Duodenal mucosa (tissue), 2 donors: ENCODE results near the gene PCNX1.

ENCODE experiments used
- H3K27ac ChIP-seq: one replicate; pipeline ENCODE4 v1.7.0; 2013; ENCODE audit warnings: low read depth, low read length
- H3K27me3 ChIP-seq, 2 donors: one replicate each; pipeline ENCODE4 v1.7.0; 2013; ENCODE audit warnings: low read length in 2 of 2, control low read depth in 1 of 2; ENCODE audit not compliant: insufficient read depth in 2 of 2, control insufficient read depth in 1 of 2
- H3K36me3 ChIP-seq, 2 donors: one replicate each; pipeline ENCODE4 v1.7.0; 2013; ENCODE audit warnings: low read length in 2 of 2, control low read depth in 1 of 2; ENCODE audit not compliant: insufficient read depth in 2 of 2, control insufficient read depth in 1 of 2
- H3K4me1 ChIP-seq, 2 donors: one replicate each; pipeline ENCODE4 v1.7.0; 2013; ENCODE audit warnings: low read length in 2 of 2, control low read depth in 1 of 2; ENCODE audit not compliant: insufficient read depth in 2 of 2, control insufficient read depth in 1 of 2
- H3K4me3 ChIP-seq, 2 donors: one replicate each; pipeline ENCODE4 v1.7.0; 2013; ENCODE audit warnings: low read length in 2 of 2, low read depth in 1 of 2
- H3K9ac ChIP-seq, 2 donors: one replicate each; pipeline ENCODE4 v1.7.0; 2013; ENCODE audit warnings: low read length in 2 of 2, low read depth in 1 of 2
- H3K9me3 ChIP-seq, 2 donors: one replicate each; pipeline ENCODE4 v1.7.0; 2013; ENCODE audit warnings: low read length in 2 of 2, control low read depth in 1 of 2; ENCODE audit not compliant: control insufficient read depth in 1 of 2

PCNX1 gene

GRCh38 chr14:70916300-70916699 is 9.0 kb downstream of the PCNX1 start:
- peaks cover 4 to 20% of the 10 kb centered on the region in 2 donors for H3K4me1 ChIP-seq
- no peaks in the 10 kb centered on the region for H3K27me3 ChIP-seq
- H3K36me3 ChIP-seq, result no peaks in the 10 kb centered on the region
- H3K9me3 ChIP-seq, result no peaks in the 10 kb centered on the region
- no peak overlapping the region for H3K27ac ChIP-seq
- no peak overlapping the region for H3K9ac ChIP-seq
- H3K4me3 ChIP-seq, result no peak overlapping the region

- Histone ChIP-seq H3K27ac (no peak overlapping the region), H3K9me3 (no peaks in the 10 kb centered on the region), H3K4me3 (no peak overlapping the region), H3K36me3 (no peaks in the 10 kb centered on the region), H3K4me1 (peaks cover 4 to 15% of the 10 kb centered on the region in 2 donors), H3K27me3 (no peaks in the 10 kb centered on the region), H3K9ac (no peak overlapping the region)
These were observed 9.5 kb downstream of the PCNX1 start for GRCh38 chr14:70916799-70917198.

DNA sequence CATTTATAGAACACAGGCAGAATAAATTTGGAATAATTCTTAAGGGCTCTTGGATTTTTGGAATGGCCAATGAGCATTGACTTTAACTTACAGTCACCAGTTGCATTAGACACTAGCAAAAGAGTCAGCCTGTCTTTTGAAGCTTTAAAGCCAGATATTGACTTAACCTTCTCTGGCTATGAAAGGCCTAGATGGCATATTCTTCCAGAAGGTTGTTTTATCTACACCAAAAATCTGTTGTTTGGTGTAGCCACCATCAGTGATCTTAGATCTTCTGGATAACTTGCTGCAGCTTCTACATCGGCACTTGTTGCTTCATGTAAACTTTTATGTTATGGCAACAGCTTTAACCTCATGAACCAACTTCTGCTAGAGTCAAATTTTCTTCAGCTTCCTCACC is 10.4 kb downstream of the PCNX1 start:
- no peak overlapping the region for H3K4me3 ChIP-seq
- H3K9me3 ChIP-seq, result no peaks in the 10 kb centered on the region
- no peak overlapping the region for H3K27ac ChIP-seq
- H3K27me3 ChIP-seq, result no peaks in the 10 kb centered on the region
- H3K4me1 ChIP-seq, result peaks cover 4 to 13% of the 10 kb centered on the region in 2 donors
- H3K9ac ChIP-seq, result no peak overlapping the region
- H3K36me3 ChIP-seq, result no peaks in the 10 kb centered on the region

DNA sequence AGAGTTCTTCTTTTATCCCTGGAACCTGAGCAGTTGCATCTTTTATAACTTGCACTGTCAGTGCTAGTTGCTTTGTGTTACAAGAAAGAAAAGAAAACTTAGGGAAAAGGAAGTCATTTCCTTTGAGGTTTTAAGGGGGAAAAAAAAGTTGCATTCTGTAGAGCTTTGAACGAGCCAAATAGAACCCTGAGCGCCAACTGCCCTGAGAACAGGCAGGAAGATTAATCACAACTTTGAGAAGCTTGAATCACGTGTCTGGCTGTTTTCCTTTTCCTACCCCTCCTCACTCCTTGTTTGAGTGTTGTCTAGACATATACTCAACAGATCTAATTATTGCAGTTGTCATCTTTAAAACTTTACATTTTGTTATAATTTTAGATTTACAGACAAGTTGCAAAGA is 12.5 kb downstream of the PCNX1 start:
- Histone ChIP-seq H3K4me3 (no peak overlapping the region), H3K36me3 (no peaks in the 10 kb centered on the region), H3K9ac (no peak overlapping the region), H3K4me1 (peaks cover 4 to 13% of the 10 kb centered on the region in 2 donors), H3K27ac (no peak overlapping the region), H3K27me3 (no peaks in the 10 kb centered on the region), H3K9me3 (no peaks in the 10 kb centered on the region)

GRCh38 chr14:70920608-70921007 is 13.3 kb downstream of the PCNX1 start:
- Histone ChIP-seq H3K9ac (no peak overlapping the region), H3K27ac (no peak overlapping the region), H3K27me3 (no peaks in the 10 kb centered on the region), H3K9me3 (no peaks in the 10 kb centered on the region), H3K4me1 (peaks cover 4 to 13% of the 10 kb centered on the region in 2 donors), H3K36me3 (no peaks in the 10 kb centered on the region), H3K4me3 (no peak overlapping the region)

GRCh38 chr14:70921669-70922068 is 14.4 kb downstream of the PCNX1 start:
- no peak overlapping the region for H3K27ac ChIP-seq
- no peaks in the 10 kb centered on the region for H3K9me3 ChIP-seq
- H3K4me1 ChIP-seq, result peaks cover 4 to 19% of the 10 kb centered on the region in 2 donors
- no peak overlapping the region for H3K4me3 ChIP-seq
- H3K36me3 ChIP-seq, result no peaks in the 10 kb centered on the region
- H3K9ac ChIP-seq, result no peak overlapping the region
- no peaks in the 10 kb centered on the region for H3K27me3 ChIP-seq

DNA sequence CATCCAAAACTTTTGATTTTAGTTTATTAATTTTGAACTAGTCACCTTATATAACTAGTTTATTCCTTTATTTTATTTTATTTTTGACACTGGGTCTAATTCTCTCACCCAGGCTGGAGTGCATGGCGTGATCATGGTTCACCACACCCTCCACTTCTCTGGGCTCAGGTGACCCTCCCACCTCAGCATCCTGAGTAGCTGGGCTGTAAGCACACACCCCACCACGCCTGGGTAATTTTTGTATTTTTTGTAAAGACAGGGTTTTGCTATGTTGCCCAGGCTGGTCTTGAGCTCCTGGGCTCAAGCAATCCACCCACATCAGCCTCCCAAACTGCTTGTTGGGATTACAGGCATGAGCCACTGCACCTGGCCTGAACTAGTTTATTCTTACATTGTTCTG is 17.3 kb downstream of the PCNX1 start:
- H3K36me3 ChIP-seq, result no peaks in the 10 kb centered on the region
- H3K9ac ChIP-seq, result no peak overlapping the region
- H3K27me3 ChIP-seq, result no peaks in the 10 kb centered on the region
- no peaks in the 10 kb centered on the region for H3K9me3 ChIP-seq
- H3K4me1 ChIP-seq, result peaks cover 4 to 19% of the 10 kb centered on the region in 2 donors
- H3K4me3 ChIP-seq, result no peak overlapping the region
- no peak overlapping the region for H3K27ac ChIP-seq

DNA sequence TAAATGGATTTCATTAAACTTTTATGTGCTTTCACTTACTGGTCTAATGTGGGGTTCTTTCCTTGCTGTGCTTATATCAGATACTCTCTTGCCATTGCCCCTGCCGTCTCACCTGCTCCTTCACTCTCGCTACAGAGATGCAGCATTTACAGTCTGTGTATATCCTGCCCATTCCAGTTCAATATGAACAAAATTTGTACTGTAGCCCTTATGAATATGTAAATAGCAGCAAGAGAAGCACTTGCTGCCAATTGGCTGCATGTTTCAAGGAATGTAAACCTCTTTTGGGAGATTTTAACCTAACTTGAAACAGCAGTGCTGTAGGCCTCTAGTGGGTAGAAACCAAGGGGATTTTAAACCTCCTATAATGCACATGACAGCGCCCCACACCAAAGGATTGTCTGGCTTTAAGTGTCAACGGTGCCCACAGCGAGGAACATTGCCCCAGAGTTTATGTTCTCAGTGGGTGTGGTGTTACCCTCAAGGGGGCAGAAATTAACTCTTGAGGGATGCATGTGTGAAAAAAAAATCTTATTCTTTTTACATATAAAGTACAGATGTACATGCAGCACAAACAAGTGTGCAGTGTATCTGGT is 19.1 kb downstream of the PCNX1 start:
- H3K9me3 ChIP-seq, result no peaks in the 10 kb centered on the region
- H3K27ac ChIP-seq, result no peak overlapping the region
- H3K4me1 ChIP-seq, result peaks cover 0 to 9% of the 10 kb centered on the region in 2 donors
- H3K4me3 ChIP-seq, result no peak overlapping the region
- H3K9ac ChIP-seq, result no peak overlapping the region
- no peaks in the 10 kb centered on the region for H3K36me3 ChIP-seq
- H3K27me3 ChIP-seq, result no peaks in the 10 kb centered on the region

DNA sequence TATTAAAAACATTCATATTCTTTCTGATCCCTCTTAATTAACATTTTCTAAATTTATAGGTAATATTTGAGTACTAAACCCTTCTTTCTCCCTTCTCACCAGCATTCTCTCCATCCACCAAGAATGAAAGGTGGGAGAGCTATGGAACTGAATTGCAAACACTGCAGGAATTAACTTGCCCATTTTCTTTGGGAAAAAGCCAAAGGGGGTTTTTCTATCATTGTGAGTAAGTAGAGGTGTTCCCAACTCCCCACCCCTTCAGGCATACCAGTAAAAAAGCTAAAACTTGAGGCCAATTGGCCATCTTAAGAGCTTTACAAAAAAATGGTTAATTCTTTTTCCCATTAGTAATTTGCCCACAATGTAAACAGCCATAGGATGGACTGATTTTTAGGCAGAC is 23.7 kb downstream of the PCNX1 start:
- Histone ChIP-seq H3K4me1 (peaks cover 11 to 29% of the 10 kb centered on the region in 2 donors), H3K36me3 (no peaks in the 10 kb centered on the region), H3K27ac (no peak overlapping the region), H3K9me3 (no peaks in the 10 kb centered on the region), H3K27me3 (no peaks in the 10 kb centered on the region), H3K4me3 (no peak overlapping the region), H3K9ac (no peak overlapping the region)

DNA sequence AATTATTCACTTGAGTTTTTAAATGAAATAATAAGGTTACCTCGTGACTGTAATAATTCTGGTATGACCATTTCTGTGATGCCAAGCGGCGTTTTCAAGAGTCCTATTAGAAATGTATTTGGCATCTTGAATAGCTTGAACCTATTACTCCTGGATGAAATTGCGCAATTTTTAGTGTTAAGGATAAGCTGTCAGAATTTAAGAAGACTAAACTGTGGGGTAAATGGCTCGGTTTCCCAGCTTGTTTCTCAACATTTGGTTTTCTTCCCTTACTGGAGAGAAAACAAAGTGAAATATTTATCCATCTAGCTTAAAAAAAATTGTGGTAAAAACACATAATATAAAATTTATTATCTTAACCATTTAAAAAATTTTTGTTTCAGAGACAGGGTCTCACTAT is 26.8 kb downstream of the PCNX1 start:
- no peak overlapping the region for H3K9ac ChIP-seq
- no peak overlapping the region for H3K4me3 ChIP-seq
- peaks cover 11 to 19% of the 10 kb centered on the region in 2 donors for H3K4me1 ChIP-seq
- H3K27ac ChIP-seq, result no peak overlapping the region
- no peaks in the 10 kb centered on the region for H3K9me3 ChIP-seq
- H3K36me3 ChIP-seq, result no peaks in the 10 kb centered on the region
- H3K27me3 ChIP-seq, result no peaks in the 10 kb centered on the region
